NCI-H526 treated with DMSO at 0.1 percent for 48 hours (cell line): ENCODE results near the gene AP5Z1.
"Not testable (repeated sequence)": the region's sequence is repeated elsewhere in the genome, so short reads cannot be mapped to it uniquely, and the experiment has no call there.

Experiments
- DNase-seq: peaks from one replicate; lab custom pipeline; 2025; lab: John Stamatoyannopoulos, UW

The AP5Z1 gene

DNA sequence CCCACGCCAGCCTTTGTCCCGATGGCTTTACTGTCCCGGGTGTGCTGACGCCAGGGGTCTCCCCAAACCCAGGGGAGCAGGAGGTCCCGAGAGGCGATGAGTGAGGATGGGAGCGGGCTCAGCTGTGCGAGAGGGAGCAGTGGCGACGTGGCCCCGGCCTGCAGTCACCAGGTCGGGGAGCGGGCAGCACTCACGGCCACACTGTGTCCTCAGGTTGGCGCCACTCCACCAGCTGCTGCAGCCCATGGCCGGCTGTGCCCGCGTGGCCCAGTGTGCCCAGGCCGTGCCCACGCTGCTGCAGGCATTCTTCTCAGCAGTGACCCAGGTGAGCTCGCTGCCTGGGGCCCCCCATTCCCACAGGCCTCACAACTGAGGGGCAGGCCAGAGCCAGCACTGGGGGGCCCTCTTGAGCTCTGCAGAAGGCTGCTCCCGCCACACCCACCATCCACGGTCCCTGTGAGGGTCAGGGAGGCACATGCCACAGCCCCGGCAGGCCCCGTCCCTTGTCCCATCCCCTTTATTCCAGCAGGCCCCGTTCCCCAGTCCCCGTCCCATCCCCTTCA lies 13.3 kb downstream of the AP5Z1 start:
- no peak for DNase-seq

DNA sequence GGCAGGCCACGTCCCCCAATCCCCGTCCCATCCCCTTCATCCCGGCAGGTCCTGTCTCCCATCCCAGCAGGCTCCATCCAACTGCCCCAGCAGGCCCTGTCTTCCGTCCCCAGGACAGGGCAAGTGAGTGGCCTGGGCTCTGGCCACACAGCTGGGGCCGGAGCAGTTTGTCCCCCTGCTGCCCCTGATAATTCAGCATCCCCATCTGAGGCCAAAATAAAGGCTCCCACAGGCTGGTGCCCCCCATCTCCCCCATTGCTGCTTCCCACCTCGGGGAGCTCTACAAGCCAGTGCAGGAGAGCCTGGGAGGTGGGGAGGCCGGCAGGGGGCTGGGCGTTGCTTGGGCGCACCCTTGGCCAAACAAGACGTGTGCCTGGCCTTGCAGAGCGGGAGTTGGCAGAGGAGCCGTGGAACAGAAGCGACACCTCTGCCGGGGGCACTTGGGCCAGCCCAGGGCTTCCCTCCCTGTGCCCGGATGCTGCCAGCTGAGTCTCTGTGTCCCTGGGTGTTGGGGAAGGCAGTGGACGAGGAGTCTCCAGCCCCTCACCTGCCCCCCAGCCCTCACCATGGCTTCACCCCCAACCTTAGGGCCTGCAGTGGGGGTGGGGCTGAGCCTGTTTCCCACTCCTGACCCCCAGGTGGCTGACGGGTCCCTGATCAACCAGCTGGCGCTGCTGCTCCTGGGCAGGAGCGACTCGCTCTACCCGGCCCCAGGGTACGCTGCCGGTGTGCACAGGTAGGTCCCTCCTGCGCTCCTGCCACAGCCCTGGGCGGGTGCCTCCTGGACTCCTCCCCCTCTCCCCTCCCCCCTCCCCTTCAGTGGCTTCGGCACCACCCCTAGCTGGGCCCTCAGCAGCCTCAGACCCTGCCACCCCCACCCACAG lies 14.0 kb downstream of the AP5Z1 start:
- no peak for DNase-seq

DNA sequence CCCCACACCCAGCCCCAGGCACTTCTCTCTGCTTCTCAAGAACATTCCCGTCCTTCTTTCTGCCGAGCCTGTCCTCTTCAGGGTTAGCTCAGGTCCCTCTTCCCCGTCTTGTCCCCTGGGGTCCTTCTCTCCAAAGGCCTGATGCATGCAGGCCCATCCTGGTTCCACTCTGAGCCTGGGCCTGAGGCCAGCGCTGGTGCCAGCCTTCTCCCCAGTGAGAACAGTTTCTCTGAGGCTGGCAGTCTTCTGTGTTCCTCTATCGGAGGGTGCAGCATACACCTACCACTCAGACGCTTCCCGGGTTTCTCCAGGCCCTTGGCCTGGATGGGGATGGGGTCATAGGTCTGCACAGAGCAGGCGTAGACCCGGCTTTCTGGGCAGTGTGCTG lies 14.6 kb downstream of the AP5Z1 start:
- no peak for DNase-seq

DNA sequence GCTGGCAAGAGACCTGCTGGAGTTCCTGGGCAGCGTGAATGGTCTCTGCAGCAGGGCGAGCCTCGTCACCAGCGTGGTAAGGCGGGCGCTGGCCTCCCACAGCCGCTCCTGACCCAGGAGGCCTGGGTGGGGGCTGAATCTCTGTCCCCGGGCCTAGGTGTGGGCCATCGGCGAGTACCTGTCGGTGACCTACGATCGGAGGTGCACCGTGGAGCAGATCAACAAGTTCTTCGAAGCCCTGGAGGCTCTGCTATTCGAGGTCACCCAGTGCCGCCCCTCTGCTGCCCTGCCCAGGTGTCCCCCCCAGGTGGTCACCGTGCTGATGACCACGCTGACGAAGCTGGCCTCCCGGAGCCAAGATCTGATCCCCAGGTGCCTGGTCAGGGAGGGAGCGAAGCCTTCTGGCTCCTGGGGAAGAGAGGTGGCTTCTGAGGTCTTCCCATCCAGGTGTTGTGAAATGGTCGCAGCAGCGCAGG lies 15.1 kb downstream of the AP5Z1 start:
- no peak for DNase-seq

DNA sequence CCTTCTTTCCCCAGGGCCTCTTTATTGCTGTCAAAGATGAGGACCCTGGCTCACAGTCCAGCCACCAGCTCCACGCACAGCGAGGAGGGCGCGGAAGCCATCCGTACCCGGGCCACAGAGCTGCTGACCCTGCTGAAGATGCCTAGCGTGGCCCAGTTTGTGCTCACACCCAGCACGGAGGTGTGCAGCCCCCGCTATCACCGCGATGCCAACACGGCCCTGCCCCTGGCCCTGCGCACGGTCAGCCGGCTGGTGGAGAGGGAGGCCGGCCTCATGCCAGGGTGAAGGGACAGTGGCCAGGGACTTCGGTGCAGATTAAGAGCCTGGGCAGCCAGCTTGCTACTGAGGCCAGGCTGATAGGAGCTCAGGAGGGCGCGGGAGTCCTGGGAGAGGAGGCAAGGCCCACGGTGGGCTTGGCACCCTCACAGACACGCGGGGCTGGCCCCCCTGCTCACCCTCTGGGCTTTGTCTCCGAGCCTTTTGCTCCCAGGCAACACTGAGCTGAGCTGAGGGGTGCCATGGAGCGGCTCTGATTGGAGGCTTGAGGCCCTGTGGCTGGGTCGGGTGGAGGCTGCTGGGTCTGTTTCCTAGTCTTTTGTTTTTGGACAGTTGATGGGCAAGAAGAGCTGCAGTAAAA lies 15.8 kb downstream of the AP5Z1 start:
- no peak for DNase-seq

DNA sequence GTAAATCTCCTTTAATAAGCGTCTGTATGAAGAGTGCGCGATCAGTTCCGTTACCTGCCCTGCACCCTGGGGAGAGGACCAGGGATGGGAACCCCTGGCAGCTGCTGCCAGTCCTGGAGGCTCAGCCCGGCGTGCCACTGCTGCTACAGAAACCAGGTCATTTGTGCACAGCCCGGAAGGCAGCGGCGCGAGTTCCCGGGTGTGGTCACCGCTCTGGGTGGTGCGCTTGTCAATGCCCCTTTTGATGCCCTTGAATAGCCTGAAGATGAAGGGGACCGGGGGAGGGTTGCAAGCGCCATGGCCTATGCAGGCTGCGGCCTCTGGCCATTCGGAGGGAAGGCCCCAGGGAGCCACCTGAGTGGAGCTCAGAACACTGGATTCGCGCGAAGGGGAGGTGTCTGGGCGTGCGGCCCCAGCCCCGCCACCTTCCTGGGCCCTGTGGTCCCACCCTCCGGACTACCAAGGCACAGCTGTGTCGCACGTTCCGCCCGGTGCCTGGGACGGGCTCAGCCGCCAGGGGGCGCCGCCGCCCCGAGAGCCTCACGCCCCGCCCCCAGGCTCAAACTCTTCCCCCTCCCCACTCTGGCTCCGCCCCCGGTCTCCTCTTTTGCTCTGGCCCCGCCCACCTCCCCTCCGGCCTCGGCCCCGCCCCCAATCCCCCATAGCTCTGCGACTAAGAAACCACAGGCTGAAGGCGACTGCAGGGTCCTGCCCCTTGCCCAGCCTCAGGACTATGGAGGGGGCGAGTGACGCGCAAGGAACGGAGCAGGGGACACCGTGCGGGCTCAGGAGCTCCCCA lies 16.5 kb downstream of the AP5Z1 start:
- DNase-seq = no peak

DNA sequence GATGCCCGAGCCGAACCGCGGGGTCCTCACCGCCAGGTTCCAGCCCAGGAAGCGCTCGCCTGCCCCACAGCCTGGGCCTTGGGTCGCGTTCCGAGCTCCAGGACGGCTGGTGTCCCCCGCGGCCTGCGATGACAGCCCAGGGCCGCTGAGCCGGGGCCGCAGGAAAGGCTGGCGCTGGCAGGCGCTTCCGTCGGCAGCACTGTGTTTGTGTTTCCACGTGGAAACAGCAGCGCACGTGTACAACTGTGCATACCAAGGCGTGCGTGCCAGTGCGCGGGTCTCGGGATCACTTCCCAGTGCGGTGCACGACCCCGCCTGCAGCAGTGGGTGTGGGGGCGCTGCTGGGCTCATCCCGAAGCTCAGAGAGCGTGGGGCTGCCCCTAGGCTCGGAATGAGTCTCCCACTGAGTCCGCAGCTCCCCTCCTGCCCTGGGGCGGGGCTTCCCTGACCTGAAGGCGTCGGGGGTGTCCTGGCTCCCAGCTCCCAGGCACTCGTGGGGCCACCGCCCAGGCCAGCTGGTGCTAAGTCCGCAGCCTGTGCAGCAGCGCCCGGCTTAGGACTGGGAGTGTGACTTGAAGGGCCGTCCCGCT lies 17.2 kb downstream of the AP5Z1 start:
- no peak for DNase-seq

DNA sequence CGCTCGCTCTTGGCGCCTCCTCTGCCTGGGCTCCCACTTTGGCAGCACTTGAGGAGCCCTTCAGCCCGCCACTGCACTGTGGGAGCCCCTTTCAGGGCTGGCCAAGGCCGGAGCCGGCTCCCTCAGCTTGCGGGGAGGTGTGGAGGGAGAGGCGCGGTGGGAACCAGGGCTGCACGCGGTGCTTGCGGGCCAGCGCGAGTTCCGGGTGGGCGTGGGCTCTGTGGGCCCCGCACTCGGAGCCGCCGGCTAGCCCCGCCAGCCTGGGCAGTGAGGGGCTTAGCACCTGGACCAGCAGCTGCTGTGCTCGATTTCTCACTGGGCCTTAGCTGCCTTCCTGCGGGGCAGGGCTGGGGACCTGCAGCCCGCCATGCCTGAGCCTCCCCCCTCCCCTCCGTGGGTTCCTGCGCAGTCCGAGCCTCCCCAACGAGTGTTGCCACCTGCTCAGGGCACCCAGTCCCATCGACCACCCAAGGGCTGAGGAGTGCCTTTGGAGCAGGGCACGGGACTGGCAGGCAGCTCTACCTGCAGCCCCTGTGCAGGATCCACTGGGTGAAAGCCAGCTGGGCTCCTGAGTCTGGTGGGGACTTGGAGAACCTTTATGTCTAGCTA lies 18.1 kb downstream of the AP5Z1 start:
- DNase-seq = not testable (repeated sequence)

DNA sequence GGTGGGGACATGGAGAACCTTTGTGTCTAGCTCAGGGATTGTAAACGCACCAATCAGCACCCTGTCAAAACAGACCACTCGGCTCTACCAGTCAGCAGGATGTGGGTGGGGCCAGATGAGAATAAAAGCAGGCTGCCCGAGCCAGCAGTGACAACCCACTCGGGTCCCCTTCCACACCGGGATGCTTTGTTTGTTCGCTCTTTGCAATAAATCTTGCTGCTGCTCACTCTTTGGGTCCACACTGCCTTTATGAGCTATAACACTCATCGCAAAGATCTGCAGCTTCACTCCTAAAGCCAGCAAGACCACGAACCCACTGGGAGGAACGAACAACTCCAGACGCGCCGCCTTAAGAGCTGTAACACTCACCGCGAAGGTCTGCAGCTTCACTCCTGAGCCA lies 18.7 kb downstream of the AP5Z1 start:
- not testable (repeated sequence) for DNase-seq

DNA sequence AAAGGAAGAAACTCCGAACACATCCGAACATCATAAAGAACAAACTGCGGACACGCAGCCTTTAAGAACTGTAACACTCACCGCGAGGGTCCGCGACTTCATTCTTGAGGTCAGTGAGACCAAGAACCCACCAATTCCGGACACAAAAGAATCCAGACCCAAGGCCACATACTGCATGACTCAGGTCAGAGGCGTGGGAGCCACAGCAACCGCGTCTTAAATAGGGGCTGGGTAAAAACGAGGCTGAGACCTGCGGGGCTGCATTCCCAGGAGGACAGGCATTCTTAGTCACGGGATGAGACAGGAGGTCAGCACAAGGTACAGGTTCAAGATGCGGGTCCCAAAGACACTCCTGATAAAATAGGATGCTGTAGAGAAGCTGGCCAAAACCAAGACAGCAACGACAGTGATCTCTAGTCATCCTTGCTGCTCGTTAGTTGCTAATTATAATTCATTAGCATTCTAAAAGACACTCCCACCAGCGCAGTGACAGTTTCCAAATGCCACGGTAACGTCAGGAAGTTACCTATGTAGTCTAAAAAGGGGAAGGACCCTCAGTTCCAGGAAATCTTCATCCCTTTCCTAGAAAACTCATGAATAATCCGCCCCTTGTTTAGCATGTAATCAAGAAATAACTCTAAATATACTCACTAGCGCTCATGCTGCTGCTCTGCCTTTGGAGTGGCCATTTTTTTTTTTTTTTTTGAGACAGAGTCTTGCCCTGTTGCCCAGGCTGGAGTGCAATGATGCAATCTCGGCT lies 19.3 kb downstream of the AP5Z1 start:
- no peak for DNase-seq

DNA sequence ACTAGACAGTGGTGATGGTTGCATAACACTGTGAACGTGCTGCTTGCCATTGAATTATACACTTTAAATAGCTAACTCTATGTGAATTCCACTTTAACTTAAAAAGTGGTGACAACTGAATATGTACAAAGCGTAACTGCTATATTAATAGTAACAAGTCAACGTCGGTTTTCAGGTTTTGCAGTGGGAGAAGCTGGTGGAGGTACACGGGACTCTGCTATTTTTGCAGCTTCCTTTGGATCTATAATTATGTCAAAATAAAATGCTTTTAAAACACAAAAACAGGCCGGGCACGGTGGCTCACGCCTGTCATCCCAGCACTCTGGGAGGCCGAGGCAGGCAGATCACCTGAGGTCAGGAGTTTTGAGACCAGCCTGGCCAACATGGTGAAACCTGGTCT lies 21.0 kb downstream of the AP5Z1 start:
- no peak for DNase-seq

DNA sequence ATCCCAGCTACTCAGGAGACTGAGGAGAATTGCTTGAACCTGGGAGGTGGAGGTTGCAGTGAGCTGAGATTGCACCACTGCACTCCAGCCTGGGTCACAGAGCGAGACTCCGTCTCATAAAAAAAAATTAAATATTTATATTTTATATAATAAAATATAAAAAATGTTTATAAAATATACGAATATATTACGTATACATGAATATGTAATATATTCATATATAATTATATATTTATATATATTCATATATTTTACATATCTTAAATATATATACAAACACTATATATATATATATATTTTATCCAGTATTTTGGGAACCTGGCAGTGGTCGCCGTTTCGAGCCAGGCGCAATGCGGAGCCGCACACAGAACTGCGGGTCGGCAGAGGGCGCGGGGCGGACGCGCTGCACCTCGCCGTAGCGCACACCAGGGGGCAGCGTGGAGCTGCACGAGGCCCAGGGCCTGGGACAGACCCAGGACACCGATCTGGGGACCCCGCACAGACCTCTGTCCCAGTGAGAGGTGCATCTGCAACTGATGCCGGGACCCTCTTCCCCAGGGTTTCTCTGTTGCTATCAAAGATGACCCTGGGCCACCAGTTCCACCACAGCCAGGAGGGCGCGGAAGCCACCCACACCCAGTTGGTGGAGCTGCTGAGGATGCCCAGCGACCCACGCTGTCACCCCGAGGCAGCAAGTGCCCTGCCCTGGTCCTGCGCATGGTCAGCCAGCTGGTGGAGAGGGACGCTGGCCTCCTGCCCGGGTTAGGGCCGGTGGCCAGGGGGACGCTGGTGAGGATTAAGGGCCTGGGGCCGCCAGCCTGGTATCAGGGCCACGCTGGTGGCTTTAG lies 22.7 kb downstream of the AP5Z1 start:
- DNase-seq = no peak

DNA sequence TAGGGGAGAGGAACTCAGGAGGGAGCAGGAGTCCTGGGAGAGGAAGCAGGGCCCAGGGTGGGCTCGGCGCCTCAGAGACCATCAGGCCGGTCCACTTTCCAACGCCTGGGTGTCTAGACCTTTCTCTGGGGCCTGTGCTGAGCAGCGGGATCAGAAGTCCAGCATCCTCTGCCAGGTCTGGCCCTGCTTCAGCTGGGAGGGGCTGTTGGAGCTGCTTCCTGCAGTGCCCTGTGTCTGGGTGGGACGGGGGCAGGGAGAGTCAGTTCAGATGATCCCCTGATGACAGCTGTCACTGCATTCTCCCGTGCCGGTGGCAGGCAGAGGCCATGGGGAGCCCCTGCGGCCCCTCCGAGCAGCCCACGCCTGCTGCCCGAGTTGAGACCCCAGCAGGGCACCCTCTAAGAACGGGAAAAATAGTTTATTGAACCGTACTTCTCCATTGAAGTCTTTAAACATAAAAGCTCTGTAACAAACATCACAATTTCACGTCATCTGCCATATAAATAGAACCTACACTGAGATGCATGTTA lies 23.3 kb downstream of the AP5Z1 start:
- no peak for DNase-seq

DNA sequence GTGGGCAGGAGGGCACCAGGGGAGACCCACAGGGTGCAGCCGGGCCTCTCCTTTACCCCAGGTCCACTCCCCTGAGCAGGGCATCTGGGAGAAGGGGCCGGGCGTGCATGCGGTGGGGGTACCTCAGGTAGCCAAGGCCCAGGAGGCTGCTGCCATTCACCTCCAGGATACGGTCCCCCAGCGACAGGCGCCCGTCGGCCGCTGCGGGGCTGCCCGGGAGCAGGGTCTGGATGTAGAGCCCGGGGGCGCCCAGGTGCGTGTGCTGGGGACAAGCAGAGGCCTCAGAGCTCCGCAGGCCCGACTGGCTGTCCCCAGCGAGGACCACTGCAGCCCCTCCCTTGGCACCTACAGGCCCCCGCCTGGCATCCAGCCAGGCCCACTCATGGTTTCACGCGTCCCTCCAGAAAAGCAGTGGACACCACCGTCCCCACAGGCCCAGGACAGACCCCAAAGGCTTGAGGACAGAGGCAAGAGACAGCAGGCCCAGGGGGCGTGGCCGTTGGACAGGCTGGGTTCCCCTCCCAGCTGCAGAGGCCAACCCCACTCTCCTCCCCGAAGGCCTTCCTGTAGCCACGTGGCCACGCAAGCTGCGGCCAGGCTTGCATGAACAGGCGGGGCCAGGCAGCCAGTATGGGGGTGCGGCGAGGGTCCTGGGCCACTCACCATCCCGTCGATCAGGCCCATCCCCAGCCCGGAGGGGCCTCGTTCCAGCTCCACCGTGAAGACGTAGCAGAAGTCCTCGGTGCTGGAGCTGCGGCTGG lies 24.3 kb downstream of the AP5Z1 start:
- no peak for DNase-seq

DNA sequence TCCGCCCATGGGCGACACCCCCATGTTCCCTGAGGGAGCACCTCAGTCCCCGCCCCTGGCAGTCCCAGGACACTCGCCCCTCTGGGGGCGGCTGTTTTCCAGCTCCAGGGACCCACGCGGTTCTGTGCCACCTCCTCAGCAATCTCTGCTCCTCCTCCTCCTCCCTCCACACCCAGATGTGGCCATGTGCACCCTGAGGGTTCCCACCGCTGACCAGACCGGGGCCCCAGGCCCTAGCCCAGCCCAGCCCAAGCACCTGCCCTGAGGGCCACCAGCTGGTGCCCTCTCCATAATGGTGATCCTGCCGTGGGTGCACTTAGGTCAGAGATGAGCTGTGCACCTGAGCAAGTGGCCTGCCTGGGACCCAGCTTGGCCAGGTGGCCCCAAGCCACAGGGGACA lies 25.1 kb downstream of the AP5Z1 start:
- DNase-seq = no peak

DNA sequence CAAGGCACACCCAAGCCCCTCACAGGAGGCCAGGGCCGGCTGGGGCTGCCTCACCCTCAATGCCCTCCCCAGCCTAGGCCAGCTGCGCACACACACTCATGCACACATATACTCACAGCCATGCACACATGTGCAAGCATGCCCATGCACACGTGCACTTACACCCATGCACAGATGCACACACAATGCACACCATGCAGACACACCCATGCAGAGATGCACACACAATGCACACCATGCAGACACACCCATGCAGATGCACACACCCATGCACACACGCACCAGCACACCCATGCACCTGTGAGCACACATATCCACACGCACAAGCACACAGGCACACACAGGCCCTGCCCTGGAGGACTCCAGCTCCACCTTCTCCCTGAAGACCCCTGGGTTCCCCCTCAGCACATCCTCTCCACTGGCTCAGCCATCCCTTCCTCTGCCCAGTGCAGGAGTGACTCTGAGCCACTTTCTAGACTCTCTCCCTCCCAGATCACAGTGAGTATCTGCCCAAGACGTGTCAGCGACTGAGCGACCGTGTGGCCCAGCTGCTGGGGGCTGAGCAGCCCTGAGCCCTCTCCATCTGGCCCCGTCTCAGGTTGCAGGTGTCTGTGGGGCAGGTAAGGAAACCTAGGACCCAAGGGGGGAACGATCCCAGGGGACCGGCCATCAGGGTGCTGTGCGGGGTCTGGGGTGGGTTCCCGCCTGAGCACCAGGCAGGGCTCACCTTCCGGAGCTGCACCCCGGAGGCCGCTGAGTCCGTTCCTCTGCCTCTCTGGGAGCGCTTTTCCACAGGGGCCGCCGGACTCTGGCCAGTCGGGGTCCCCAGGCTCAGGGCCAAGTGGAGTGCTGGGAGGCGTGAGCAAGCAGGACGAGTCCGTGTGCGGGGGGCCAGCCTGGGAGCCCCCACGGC lies 25.8 kb downstream of the AP5Z1 start:
- DNase-seq = no peak

DNA sequence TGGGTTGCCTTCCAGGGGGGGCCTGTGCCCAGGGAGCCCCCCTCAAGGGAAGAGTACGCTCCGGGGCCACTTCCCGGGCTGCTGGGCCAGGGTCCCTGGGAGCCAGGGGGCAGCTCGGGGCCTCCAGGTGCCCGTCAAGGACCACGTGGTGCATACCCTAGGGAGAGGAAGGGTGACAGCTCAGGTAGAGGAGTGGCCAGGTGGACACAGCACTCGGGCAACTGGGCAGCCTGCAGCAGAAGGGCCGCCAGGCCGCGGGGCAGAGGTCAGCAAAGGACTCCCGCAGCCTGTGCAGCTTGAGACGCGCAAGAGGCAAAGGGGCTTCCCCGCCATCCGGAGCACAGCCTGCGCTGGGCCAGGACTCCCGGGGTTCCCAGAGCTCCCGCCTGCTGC lies 26.4 kb downstream of the AP5Z1 start:
- DNase-seq = no peak

DNA sequence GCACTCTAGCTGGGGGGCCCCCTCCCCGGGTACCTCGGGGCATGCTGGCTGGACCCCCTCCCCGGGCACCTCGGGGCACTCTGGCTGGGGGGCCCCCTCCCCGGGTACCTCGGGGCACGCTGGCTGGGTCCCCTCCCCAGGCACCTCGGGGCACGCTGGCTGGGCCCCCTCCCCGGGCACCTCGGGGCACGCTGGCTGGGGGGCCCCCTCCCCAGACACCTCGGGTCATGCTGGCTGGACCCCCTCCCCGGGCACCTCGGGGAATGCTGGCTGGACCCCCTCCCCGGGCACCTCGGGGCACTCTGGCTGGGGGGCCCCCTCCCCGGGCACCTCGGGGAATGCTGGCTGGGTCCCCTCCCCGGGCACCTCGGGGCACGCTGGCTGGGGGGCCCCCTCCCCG lies 27.2 kb downstream of the AP5Z1 start:
- not testable (repeated sequence) for DNase-seq
